Keratinocyte (primary cell): ENCODE data around the gene TEX48. TPM values are rescaled to one million over a fixed set of nuclear protein-coding genes. Genes with fewer than 3 reads are reported as not detected.
A peak's percentile ranks its signal among the peaks of the same experiment; 100 is the strongest.

ENCODE experiments used
- DNase-seq: peaks from one replicate; pipeline ENCODE4 v3.0.0-alpha.2; 2011; ENCODE audit warnings: low read depth, missing footprints, low spot score
- FAIRE-seq: peaks from 2 replicates; lab custom pipeline; 2011; peaks lifted over from hg19 to GRCh38; lab: Jason Lieb, UNC
- H2AFZ ChIP-seq: 2 replicates; pipeline ENCODE4 v1.6.0; 2012; ENCODE audit warnings: low read length, control low read depth, inconsistent platforms; ENCODE audit not compliant: control insufficient read depth
- H3K27ac ChIP-seq: 2 replicates; pipeline ENCODE4 v1.5.1; 2011; ENCODE audit warnings: low read length; ENCODE audit not compliant: control insufficient read depth, insufficient read depth
- H3K27me3 ChIP-seq: 3 replicates; pipeline ENCODE4 v1.6.0; 2011; ENCODE audit warnings: low read length; ENCODE audit not compliant: control insufficient read depth, insufficient read depth; ENCODE audit errors: extremely low read depth
- H3K36me3 ChIP-seq, 2 experiments: 2 replicates in 1 of 2; 3 replicates in 1 of 2; pipeline ENCODE4 v1.5.1; 2011; ENCODE audit warnings: low read length in 2 of 2, mild to moderate bottlenecking in 1 of 2; ENCODE audit not compliant: control insufficient read depth in 2 of 2, insufficient read depth in 2 of 2; ENCODE audit errors: extremely low read depth in 1 of 2
- H3K4me1 ChIP-seq: 3 replicates; pipeline ENCODE4 v1.5.1; 2011; ENCODE audit warnings: low read length; ENCODE audit not compliant: control insufficient read depth, insufficient read depth; ENCODE audit errors: extremely low read depth
- H3K4me2 ChIP-seq: 3 replicates; pipeline ENCODE4 v1.6.0; 2011; ENCODE audit warnings: low read depth, low read length; ENCODE audit not compliant: control insufficient read depth, insufficient read depth; ENCODE audit errors: extremely low read depth
- H3K4me3 ChIP-seq, 3 experiments: fragments of 200-600 bp in 1 of 3; sonication (generic) in 1 of 3; 2 replicates in 2 of 3; 3 replicates in 1 of 3; pipeline ENCODE4 v1.5.1; 2011 to 2016; ENCODE audit warnings: low read length in 3 of 3, mild to moderate bottlenecking in 3 of 3, control low read depth in 2 of 3, inconsistent platforms in 1 of 3, low read depth in 1 of 3, mixed read lengths in 1 of 3, mixed run types in 1 of 3, moderate library complexity in 1 of 3; ENCODE audit not compliant: control insufficient read depth in 2 of 3, insufficient read depth in 2 of 3; ENCODE audit errors: extremely low read depth in 1 of 3
- H3K79me2 ChIP-seq: 2 replicates; pipeline ENCODE4 v1.6.0; 2012; ENCODE audit warnings: low read length; ENCODE audit not compliant: control insufficient read depth, insufficient read depth
- H3K9ac ChIP-seq: 3 replicates; pipeline ENCODE4 v1.6.0; 2011; ENCODE audit warnings: low read length; ENCODE audit not compliant: control insufficient read depth, insufficient read depth; ENCODE audit errors: extremely low read depth
- H3K9me1 ChIP-seq: 3 replicates; pipeline ENCODE4 v1.6.0; 2011; ENCODE audit warnings: low read length; ENCODE audit not compliant: control insufficient read depth, insufficient read depth; ENCODE audit errors: extremely low read depth
- H3K9me3 ChIP-seq: 2 replicates; pipeline ENCODE4 v1.5.1; 2012; ENCODE audit warnings: low read depth, low read length; ENCODE audit not compliant: control insufficient read depth
- H4K20me1 ChIP-seq: 3 replicates; pipeline ENCODE4 v1.6.0; 2011; ENCODE audit warnings: low read length; ENCODE audit not compliant: control insufficient read depth, insufficient read depth; ENCODE audit errors: extremely low read depth
- CTCF ChIP-seq, 3 experiments: IDR thresholded peaks in 1 of 3; conservative IDR thresholded peaks in 1 of 3; optimal IDR thresholded peaks in 1 of 3; 2 replicates in 2 of 3; 3 replicates in 1 of 3; pipeline versions ENCODE3 to v1.5.1; 2011; ENCODE audit warnings: low read length in 3 of 3, mild to moderate bottlenecking in 3 of 3, moderate library complexity in 2 of 3, control low read depth in 1 of 3, inconsistent platforms in 1 of 3; ENCODE audit not compliant: insufficient read depth in 2 of 3; ENCODE audit errors: extremely low read depth in 1 of 3
- EZH2 ChIP-seq: IDR thresholded peaks from one replicate; pipeline ENCODE4 v1.6.1; 2012; ENCODE audit warnings: inconsistent platforms, mild to moderate bottlenecking, low read length, moderate library complexity
- dilution Hi-C: fragments of 300-500 bp; cut with MboI; formaldehyde crosslinking; loops from one replicate; pipeline ENCODE4 v1.7.0; 2020; ENCODE audit warnings: low sequenced_read_pairs; ENCODE audit not compliant: extremely low pct_ligation_motif_present
- polyA plus RNA-seq, 5 experiments: library from polyadenylated mRNA; depleted of rRNA in 3 of 5; stranded (reverse) in 3 of 5; stranded (forward) in 1 of 5; unstranded in 1 of 5; fragments of >200 nt; gene quantifications; 1 replicate in 1 of 5; 2 replicates in 3 of 5; 3 replicates in 1 of 5; pipeline versions ENCODE4 v1.2.1 to v1.2.3, GENCODE V29; 2011 to 2012; ENCODE audit warnings: missing spikeins in 2 of 5, low read depth in 1 of 5, low replicate concordance in 1 of 5

TEX48 gene
- polyA plus RNA-seq, 1 donor (not counting 4 experiments of a cell fraction or from before 2014, with no cell fraction given) = not detected

- TF ChIP-seq CTCF (optimal IDR thresholded peaks at IDR 0.05 in 1 of 3, IDR thresholded peaks at IDR 0.05 in 1 of 3, conservative IDR thresholded peaks at IDR 0.05 in 1 of 3; ENCODE audit: extremely low read depth in 1 of 3, insufficient read depth in 2 of 3, low read length in 3 of 3) = no peak
- no peak for TF ChIP-seq EZH2
- Histone ChIP-seq H3K9me3 (no peaks in the 10 kb centered on the region), H3K36me3 (no peaks in the 10 kb centered on the region), H3K4me3 (no peak overlapping the region), H3K4me2 (peak overlapping the region; percentile 59), H3K4me1 (peaks cover 38% of the 10 kb centered on the region), H3K79me2 (no peaks in the 10 kb centered on the region), H4K20me1 (no peaks in the 10 kb centered on the region), H3K27me3 (no peaks in the 10 kb centered on the region), H2AFZ (peak overlapping the region; percentile 3), H3K9ac (peak overlapping the region; percentile 17), H3K9me1 (no peaks in the 10 kb centered on the region), H3K27ac (peak overlapping the region; percentile 77)
- FAIRE-seq = peak; percentile 85
- dilution Hi-C loops = loop anchor here (25.0 kb wide), 1 partner anchor 335 kb away; no protein-coding TSS in a partner anchor
- DNase-seq = peak; percentile 95
Observed at GRCh38 chr9:114677418-114677817, 4.6 kb downstream of the TEX48 start.

- DNase-seq = no peak
- H3K9me1 ChIP-seq = no peaks in the 10 kb centered on the region
- no peaks in the 10 kb centered on the region for H3K79me2 ChIP-seq
- H2AFZ ChIP-seq = no peak overlapping the region
- peak overlapping the region in 1 of 3 experiments; percentile 13 for H3K4me3 ChIP-seq
- no peaks in the 10 kb centered on the region for H3K9me3 ChIP-seq
- H3K27me3 ChIP-seq = no peaks in the 10 kb centered on the region
- no peak for TF ChIP-seq EZH2
- no peak for TF ChIP-seq CTCF (optimal IDR thresholded peaks at IDR 0.05 in 1 of 3, IDR thresholded peaks at IDR 0.05 in 1 of 3, conservative IDR thresholded peaks at IDR 0.05 in 1 of 3; ENCODE audit: extremely low read depth in 1 of 3, insufficient read depth in 2 of 3, low read length in 3 of 3)
- no peaks in the 10 kb centered on the region for H4K20me1 ChIP-seq
- peaks cover 37% of the 10 kb centered on the region for H3K4me1 ChIP-seq
- H3K36me3 ChIP-seq = no peaks in the 10 kb centered on the region
- peak overlapping the region; percentile 17 for H3K9ac ChIP-seq
- FAIRE-seq = no peak
- peak overlapping the region; percentile 77 for H3K27ac ChIP-seq
- dilution Hi-C loops = loop anchor here (25.0 kb wide), 1 partner anchor 335 kb away; no protein-coding TSS in a partner anchor
- peak overlapping the region; percentile 59 for H3K4me2 ChIP-seq
Observed at GRCh38 chr9:114676901-114677300, 5.1 kb downstream of the TEX48 start.
